HG03159 (cell line): ENCODE results near the gene DAZAP1.

Experiments
- ATAC-seq: cut with Tn5 transposase; IDR thresholded peaks from one replicate; pipeline ENCODE4 v1.9.1; 2021; ENCODE audit warnings: mild to moderate bottlenecking, moderate library complexity; ENCODE audit not compliant: unreplicated experiment

Gene DAZAP1

GRCh38 chr19:1455336-1456120 is 48.1 kb downstream of the DAZAP1 start:
- ATAC-seq = no peak

GRCh38 chr19:1456121-1456900 is 48.9 kb downstream of the DAZAP1 start:
- ATAC-seq = no peak

DNA sequence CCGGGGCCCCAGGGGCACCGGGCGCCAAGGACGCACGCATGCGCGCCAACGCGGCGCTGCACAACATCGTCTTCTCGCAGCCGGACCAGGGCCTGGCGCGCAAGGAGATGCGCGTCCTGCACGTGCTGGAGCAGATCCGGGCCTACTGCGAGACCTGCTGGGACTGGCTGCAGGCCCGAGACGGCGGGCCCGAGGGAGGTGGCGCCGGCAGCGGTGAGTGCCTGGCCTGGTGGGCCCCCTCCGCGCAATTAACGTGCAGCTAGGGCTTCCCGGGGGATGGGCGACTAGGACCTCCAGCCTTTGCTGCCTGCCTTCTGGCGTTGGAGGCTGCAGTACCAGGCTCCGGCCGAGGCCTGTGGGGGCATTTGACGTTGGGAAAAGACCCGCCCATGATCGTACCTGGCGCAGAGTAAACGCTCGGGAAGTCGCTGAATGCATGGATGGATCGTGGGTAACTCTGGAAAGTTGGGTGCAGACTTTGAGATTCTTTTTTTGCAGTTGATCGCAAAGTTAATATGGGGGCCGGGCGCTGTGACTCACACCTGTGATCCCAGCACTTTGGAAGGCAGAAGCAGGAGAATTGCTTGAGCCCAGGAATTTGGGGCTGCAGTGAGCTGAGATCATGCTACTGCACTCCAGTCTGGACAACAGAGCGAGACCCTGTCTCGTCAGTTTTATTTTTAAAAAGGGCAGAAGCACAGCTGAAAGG is 49.8 kb downstream of the DAZAP1 start:
- no peak for ATAC-seq

DNA sequence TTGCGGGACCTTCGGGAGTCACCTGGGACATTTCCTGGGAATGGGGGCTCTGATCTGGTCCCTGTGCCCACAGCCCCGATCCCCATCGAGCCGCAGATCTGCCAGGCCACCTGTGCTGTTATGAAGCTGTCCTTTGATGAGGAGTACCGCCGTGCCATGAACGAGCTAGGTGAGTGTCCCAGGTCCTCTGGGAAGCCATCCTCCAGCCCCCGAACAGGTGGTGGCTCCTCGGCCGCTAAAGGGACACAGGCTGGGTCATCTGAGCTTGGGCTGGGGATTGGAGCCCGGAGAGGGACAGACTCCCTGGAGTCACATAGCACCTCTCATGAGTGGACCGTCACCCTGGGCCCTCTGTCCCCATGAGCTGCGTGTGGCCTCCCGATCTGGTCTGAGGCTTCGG is 50.5 kb downstream of the DAZAP1 start:
- ATAC-seq = no peak

- ATAC-seq = no peak
These were observed 52.1 kb downstream of the DAZAP1 start for GRCh38 chr19:1459479-1459878.

DNA sequence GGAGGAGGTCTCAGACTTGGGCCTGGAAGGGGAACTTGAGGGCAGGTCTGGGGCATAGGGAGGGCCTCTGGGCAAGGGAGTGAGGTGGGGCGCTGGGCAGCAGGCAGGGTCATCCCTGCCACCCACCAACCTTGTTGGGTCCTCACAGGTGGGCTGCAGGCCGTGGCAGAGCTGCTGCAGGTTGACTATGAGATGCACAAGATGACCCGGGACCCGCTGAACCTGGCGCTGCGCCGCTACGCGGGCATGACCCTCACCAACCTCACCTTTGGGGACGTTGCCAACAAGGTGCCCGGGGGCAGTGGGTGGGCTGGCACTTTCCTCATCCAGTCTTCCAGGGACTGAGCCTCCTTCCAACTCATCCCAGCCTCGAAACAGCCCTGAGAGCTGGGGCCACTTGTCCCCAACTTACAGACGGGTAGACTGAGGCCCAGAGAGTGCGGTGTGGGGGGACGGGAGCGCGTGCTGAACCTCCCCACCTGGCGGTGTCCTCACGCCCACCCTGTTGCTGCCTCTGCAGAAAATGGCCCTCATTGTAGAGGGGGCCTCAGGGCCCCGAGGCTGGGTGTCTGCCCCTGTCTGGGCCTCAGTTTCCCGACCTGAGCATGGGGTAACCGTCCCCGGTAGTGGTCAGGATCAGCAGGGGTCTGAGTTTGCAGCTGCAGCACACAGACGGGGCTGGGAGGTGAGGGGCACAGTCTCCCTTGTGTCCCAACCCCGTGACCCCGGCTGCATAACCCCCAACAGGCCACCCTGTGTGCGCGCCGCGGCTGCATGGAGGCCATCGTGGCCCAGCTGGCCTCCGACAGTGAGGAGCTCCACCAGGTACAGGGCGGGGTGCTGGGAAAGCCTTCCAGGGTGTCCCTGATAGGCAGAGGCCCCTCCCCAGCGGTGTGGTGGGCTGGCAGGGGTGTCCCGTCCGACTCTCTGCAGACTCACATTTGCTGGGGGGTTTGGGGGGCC is 52.9 kb downstream of the DAZAP1 start:
- no peak for ATAC-seq

DNA sequence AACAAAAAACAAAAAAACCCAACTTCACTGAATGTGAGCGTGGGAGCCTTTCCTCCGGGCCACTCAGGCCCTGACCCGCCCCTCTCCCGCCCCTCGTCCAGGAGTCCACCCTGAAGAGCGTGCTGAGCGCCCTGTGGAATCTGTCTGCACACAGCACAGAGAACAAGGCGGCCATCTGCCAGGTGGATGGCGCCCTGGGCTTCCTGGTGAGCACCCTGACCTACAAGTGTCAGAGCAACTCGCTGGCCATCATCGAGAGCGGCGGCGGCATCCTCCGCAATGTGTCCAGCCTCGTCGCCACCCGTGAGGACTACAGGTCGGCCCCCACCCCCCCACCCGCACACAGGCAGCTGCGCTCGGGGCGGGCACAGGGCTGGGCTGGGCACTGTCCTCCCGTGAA is 54.5 kb downstream of the DAZAP1 start:
- ATAC-seq = no peak

DNA sequence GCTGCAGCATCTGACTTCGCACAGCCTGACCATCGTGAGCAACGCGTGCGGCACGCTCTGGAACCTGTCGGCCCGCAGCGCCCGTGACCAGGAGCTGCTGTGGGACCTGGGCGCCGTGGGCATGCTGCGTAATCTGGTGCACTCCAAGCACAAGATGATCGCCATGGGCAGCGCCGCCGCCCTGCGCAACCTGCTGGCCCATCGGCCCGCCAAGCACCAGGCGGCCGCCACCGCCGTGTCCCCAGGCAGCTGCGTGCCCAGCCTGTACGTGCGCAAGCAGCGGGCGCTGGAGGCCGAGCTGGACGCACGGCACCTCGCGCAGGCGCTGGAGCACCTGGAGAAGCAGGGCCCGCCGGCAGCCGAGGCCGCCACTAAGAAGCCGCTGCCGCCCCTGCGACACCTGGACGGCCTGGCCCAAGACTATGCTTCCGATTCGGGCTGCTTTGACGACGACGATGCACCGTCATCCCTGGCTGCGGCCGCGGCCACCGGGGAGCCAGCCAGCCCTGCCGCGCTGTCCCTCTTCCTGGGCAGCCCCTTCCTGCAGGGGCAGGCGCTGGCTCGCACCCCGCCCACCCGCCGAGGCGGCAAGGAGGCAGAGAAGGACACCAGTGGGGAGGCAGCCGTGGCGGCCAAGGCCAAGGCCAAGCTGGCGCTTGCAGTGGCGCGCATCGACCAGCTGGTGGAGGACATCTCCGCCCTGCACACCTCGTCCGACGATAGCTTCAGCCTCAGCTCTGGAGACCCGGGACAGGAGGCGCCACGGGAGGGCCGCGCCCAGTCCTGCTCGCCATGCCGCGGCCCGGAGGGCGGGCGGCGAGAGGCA is 58.0 kb downstream of the DAZAP1 start:
- ATAC-seq = no peak

DNA sequence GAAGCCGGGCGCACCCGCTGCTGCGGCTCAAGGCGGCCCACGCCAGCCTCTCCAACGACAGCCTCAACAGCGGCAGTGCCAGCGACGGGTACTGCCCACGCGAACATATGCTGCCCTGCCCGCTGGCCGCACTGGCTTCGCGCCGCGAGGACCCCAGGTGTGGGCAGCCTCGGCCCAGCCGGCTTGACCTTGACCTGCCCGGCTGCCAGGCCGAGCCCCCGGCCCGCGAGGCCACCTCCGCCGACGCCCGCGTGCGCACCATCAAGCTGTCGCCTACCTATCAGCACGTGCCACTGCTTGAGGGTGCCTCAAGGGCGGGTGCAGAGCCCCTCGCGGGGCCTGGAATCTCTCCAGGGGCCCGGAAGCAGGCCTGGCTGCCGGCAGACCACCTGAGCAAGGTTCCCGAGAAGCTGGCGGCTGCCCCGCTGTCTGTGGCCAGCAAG is 58.7 kb downstream of the DAZAP1 start:
- no peak for ATAC-seq

- ATAC-seq = no peak
These were observed 59.3 kb downstream of the DAZAP1 start for GRCh38 chr19:1466461-1467214.

GRCh38 chr19:1467215-1467489 is 59.8 kb downstream of the DAZAP1 start:
- no peak for ATAC-seq

GRCh38 chr19:1467490-1468273 is 60.3 kb downstream of the DAZAP1 start:
- ATAC-seq = no peak

- no peak for ATAC-seq
These were observed 61.0 kb downstream of the DAZAP1 start for GRCh38 chr19:1468274-1468820.

GRCh38 chr19:1468821-1469254 is 61.5 kb downstream of the DAZAP1 start:
- no peak for ATAC-seq

- no peak for ATAC-seq
These were observed 62.1 kb downstream of the DAZAP1 start for GRCh38 chr19:1469255-1470054.

DNA sequence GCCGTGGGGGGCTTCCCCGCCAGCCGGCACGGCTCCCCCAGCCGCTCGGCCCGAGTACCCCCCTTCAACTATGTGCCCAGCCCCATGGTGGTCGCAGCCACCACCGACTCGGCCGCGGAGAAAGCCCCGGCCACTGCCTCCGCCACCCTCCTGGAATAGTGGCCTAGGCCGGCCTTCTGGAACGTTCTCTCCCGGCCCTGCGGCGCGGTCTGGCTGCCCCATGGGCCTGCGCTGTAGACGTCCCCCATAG is 62.6 kb downstream of the DAZAP1 start:
- ATAC-seq = no peak

- no peak for ATAC-seq
These were observed 63.1 kb downstream of the DAZAP1 start for GRCh38 chr19:1470305-1471009.
